DOHH2 (cell line): ENCODE data around the gene BFSP1.

Experiments used
- H3F3A ChIP-seq: fragments of 200-600 bp; sonication (generic), shearing (Covaris generic); 2 replicates; pipeline ENCODE4 v1.6.0; 2016; ENCODE audit warnings: antibody characterized with exemption, mild to moderate bottlenecking; ENCODE audit not compliant: control insufficient read depth, insufficient read depth
- H3K27ac ChIP-seq: fragments of 200-600 bp; sonication (generic); 2 replicates; pipeline ENCODE4 v1.5.1; 2014; ENCODE audit warnings: low read depth, mild to moderate bottlenecking, low read length, moderate library complexity
- H3K27me3 ChIP-seq: fragments of 200-600 bp; sonication (generic); 2 replicates; pipeline ENCODE4 v1.6.1; 2014; ENCODE audit warnings: mild to moderate bottlenecking, low read length, mixed read lengths; ENCODE audit not compliant: control insufficient read depth
- H3K36me3 ChIP-seq: fragments of 200-600 bp; sonication (generic); 2 replicates; pipeline ENCODE4 v1.6.1; 2014; ENCODE audit warnings: mild to moderate bottlenecking, low read length, moderate library complexity, mixed read lengths; ENCODE audit not compliant: control insufficient read depth
- H3K4me1 ChIP-seq: fragments of 200-600 bp; sonication (generic); 2 replicates; pipeline ENCODE4 v1.6.1; 2014; ENCODE audit warnings: mild to moderate bottlenecking, low read length, mixed read lengths; ENCODE audit not compliant: control insufficient read depth
- H3K4me2 ChIP-seq: fragments of 200-600 bp; sonication (generic); 2 replicates; pipeline ENCODE4 v1.6.0; 2014; ENCODE audit warnings: mild to moderate bottlenecking, low read length, moderate library complexity
- H3K4me3 ChIP-seq: fragments of 200-600 bp; sonication (generic); 2 replicates; pipeline ENCODE4 v1.5.1; 2014; ENCODE audit warnings: mild to moderate bottlenecking, low read length, mixed read lengths
- H3K79me2 ChIP-seq: fragments of 200-600 bp; sonication (generic); 2 replicates; pipeline ENCODE4 v1.6.1; 2014; ENCODE audit warnings: mild to moderate bottlenecking, low read length, mixed read lengths; ENCODE audit not compliant: control insufficient read depth
- H3K9me2 ChIP-seq: fragments of 200-600 bp; sonication (generic); replicated peaks from 2 replicates; pipeline ENCODE4 v1.6.1; 2014; ENCODE audit warnings: mild to moderate bottlenecking, low read length, mixed read lengths; ENCODE audit not compliant: control insufficient read depth
- H3K9me3 ChIP-seq: fragments of 200-600 bp; sonication (generic); 2 replicates; pipeline ENCODE4 v1.6.1; 2014; ENCODE audit warnings: antibody characterized with exemption, low read length, mixed read lengths; ENCODE audit not compliant: control insufficient read depth, insufficient read depth
- H4K20me1 ChIP-seq: fragments of 200-600 bp; sonication (generic); 2 replicates; pipeline ENCODE4 v1.6.0; 2014; ENCODE audit warnings: low read depth, mild to moderate bottlenecking, antibody characterized with exemption, low read length, moderate library complexity; ENCODE audit not compliant: control insufficient read depth, insufficient read depth
- EZH2phosphoT487 ChIP-seq: fragments of 200-600 bp; sonication (generic); IDR thresholded peaks from 2 replicates; pipeline ENCODE4 v1.6.1; 2017; ENCODE audit warnings: borderline replicate concordance, mild to moderate bottlenecking, antibody characterized with exemption, low read length, moderate library complexity, mixed read lengths
- TF ChIP-seq, protein P1 (sequence below): fragments of 200-600 bp; sonication (generic); IDR thresholded peaks from one replicate; pipeline ENCODE4 v1.5.1; 2014; ENCODE audit warnings: antibody characterized with exemption, mild to moderate bottlenecking, low read depth, low read length; ENCODE audit not compliant: poor library complexity, severe bottlenecking

The BFSP1 gene

DNA sequence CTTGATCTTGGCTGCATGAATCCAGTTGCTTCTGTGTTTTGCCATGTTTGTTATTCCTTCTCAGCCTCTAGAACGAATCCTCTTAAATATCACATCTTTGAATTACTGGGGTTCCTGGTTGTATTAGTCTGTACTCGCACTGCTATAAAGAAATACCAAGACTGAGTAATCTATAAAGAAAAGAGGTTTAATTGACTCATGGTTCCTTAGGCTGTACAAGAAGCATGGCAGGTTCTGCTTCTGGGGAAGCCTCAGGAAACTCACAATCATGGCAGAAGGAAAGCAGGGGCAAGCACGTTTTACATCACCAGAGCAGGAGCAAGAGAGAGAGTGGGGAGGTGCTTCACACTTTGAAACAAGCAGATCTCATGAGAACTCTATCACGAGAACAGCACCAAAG is 18.0 kb upstream of the BFSP1 start:
- no peaks in the 10 kb centered on the region for H3K9me3 ChIP-seq
- no peaks in the 10 kb centered on the region for H3K9me2 ChIP-seq
- H3F3A ChIP-seq, result no peaks in the 10 kb centered on the region
- H3K4me2 ChIP-seq, result no peak overlapping the region
- no peak for TF ChIP-seq EZH2phosphoT487
- TF ChIP-seq, protein P1, sequence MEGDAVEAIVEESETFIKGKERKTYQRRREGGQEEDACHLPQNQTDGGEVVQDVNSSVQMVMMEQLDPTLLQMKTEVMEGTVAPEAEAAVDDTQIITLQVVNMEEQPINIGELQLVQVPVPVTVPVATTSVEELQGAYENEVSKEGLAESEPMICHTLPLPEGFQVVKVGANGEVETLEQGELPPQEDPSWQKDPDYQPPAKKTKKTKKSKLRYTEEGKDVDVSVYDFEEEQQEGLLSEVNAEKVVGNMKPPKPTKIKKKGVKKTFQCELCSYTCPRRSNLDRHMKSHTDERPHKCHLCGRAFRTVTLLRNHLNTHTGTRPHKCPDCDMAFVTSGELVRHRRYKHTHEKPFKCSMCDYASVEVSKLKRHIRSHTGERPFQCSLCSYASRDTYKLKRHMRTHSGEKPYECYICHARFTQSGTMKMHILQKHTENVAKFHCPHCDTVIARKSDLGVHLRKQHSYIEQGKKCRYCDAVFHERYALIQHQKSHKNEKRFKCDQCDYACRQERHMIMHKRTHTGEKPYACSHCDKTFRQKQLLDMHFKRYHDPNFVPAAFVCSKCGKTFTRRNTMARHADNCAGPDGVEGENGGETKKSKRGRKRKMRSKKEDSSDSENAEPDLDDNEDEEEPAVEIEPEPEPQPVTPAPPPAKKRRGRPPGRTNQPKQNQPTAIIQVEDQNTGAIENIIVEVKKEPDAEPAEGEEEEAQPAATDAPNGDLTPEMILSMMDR, result no peak
- no peaks in the 10 kb centered on the region for H4K20me1 ChIP-seq
- H3K27me3 ChIP-seq, result peaks cover 21% of the 10 kb centered on the region
- no peak overlapping the region for H3K4me3 ChIP-seq
- H3K79me2 ChIP-seq, result no peaks in the 10 kb centered on the region
- H3K4me1 ChIP-seq, result no peaks in the 10 kb centered on the region
- H3K36me3 ChIP-seq, result no peaks in the 10 kb centered on the region
- H3K27ac ChIP-seq, result no peak overlapping the region

DNA sequence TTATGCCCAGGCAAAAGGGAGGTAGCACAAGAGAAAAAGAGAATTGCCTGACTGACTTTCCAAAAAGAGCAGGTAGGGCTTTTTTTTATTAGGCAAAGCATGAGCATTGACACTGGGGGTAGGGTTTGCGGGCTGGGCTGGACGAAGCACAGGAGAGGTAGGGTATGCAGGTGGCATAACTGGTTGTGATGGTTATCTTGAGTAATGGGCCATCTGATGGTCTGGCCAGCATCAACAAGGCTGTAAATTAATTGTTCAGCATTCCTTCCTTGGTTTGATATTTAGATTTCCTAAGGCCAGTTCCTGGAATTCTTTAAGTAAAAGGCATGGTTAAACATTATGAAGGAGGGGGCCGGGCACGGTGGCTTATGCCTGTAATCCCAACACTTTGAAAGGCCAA is 13.9 kb upstream of the BFSP1 start:
- Histone ChIP-seq H3K4me3 (no peak overlapping the region), H3K36me3 (no peaks in the 10 kb centered on the region), H4K20me1 (no peaks in the 10 kb centered on the region), H3K27ac (no peak overlapping the region), H3K4me2 (no peak overlapping the region), H3K9me3 (no peaks in the 10 kb centered on the region), H3K9me2 (no peaks in the 10 kb centered on the region), H3K4me1 (no peaks in the 10 kb centered on the region), H3F3A (no peaks in the 10 kb centered on the region), H3K27me3 (peaks cover 43% of the 10 kb centered on the region), H3K79me2 (no peaks in the 10 kb centered on the region)
- TF ChIP-seq EZH2phosphoT487, result no peak
- TF ChIP-seq, protein P1, result no peak

DNA sequence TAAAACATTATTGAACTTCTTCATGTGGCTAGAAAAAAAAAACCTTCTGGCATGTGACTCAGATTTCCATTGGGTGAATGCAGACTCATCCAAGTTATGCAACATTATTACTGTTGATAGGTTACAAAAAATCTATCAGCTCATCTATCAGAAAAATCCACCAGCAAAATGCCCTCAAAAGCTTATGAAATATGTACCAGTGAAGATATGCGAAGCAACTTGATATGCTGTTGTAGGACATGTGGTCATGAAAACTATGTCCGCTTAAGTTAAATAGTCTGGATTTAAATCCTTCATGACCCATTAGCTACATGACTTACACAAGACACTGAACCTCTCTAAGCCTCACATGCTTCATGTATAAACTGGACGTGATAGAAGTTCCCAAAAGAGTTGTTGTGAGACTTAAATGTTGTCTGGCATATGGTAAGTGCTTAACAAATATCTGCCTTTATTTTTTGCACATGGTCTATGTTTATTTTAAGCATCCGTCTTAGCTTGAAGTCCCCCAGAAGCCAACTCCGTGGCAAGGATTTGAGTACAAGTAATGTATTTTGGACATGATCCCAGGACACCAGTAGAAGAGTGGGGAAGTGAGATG is 12.5 kb upstream of the BFSP1 start:
- no peaks in the 10 kb centered on the region for H3K36me3 ChIP-seq
- no peak overlapping the region for H3K27ac ChIP-seq
- H3K79me2 ChIP-seq, result no peaks in the 10 kb centered on the region
- no peak overlapping the region for H3K4me3 ChIP-seq
- H3F3A ChIP-seq, result no peaks in the 10 kb centered on the region
- H3K9me2 ChIP-seq, result no peaks in the 10 kb centered on the region
- peaks cover 43% of the 10 kb centered on the region for H3K27me3 ChIP-seq
- no peak for TF ChIP-seq EZH2phosphoT487
- TF ChIP-seq, protein P1, result no peak
- no peaks in the 10 kb centered on the region for H3K9me3 ChIP-seq
- H4K20me1 ChIP-seq, result no peaks in the 10 kb centered on the region
- H3K4me1 ChIP-seq, result no peaks in the 10 kb centered on the region
- no peak overlapping the region for H3K4me2 ChIP-seq
